GM18870 (cell line): Measurements from ENCODE around the gene SCN2B.
"Not testable (repeated sequence)": the region's sequence is repeated elsewhere in the genome, so short reads cannot be mapped to it uniquely, and the experiment has no call there.

Experiments
- ATAC-seq: cut with Tn5 transposase; IDR thresholded peaks from one replicate; pipeline ENCODE4 v1.9.1; 2021; ENCODE audit warnings: moderate library complexity; ENCODE audit not compliant: unreplicated experiment

SCN2B gene

GRCh38 chr11:118207079-118207478 lies 30.6 kb upstream of the SCN2B start:
- no peak for ATAC-seq

DNA sequence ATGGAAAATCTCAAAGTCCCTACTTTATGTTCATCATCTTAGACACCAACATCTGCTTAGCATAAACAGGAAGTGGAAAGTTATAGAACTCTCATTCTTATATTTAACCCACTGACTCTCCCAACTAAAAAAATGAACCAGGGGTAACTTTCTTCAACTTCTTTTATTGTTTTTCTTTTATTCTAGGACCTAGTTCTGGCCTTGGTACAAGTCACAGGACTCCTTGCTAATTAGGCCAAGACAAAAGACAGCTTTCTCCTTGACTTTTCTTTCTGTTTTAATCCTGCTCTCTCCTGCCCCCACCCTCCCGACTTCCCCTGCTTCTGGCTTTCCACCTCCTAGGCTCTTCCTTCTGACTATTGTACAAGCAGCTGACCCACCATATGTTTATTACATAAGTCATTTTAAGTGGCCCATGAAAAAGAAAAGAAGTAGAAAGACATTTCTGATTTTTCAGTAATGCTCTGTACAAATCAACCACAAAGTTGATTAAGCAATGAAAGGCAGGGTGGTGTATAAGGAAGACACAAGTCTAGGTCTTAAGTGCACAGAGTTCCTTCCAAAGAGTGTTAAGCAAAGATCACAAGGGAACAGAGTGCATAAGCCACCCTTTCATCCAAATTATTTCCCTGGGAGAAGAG lies 30.1 kb upstream of the SCN2B start:
- ATAC-seq, result no peak

GRCh38 chr11:118205606-118206378 lies 29.4 kb upstream of the SCN2B start:
- no peak for ATAC-seq

DNA sequence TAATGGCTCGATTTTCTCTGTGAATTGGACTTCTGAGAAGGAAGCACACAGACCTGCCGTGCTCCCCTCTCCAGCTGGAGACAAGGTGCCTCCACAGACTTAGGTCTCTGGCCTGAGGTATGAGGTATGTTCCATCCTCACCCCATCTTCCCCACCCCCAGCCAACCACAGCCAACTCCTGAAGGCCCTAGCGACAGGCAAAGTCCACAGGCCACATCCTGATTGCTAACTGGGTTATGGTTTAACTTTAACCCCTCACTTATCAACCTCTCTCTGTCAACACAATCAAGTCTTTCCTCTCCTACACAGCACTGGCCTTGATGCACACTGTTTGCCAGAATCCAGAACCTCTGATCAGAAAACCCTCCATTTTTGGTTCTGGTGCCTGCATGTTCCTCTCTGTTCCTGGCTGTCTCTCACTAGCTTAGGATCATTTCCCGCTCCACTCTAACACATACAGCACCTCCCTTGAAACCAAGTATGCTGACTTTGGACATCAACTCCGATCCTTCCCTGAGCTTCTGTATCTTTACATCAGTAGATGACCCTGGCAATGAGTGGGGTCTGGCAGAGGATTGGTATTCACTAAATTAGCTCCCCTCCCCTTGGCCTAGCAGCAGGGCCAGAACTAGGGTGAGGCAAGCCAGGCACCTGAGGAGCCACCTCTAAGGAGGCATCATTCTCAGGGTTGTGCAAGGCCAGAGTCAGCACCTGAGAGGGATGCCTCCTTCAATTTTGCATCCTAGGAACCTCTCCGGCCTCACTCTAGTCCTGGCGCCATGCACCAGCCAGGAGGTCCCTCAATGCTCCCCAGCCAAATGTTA lies 26.4 kb upstream of the SCN2B start:
- ATAC-seq, result no peak

- ATAC-seq, result no peak
Observed at GRCh38 chr11:118201966-118202365, 25.5 kb upstream of the SCN2B start.

GRCh38 chr11:118200901-118201680 lies 24.7 kb upstream of the SCN2B start:
- ATAC-seq, result no peak

DNA sequence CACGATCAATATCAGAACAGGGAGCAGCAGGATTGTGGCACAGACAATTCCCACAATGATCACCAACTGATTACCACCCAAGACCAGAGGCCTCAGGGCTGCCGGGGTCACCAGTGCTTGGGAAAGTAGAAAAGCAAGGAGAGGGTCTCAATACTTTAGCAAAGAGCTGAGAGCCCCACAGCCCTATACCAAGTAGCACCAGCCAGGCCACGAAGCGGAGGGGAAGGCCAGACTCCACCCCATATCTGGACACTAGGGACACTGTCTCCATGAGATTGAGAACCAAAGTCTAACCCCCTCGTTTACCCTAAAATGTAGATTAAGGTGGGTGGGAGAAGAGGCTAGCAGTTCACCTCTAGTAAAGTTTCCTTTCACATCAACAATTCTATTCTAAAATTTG lies 24.1 kb upstream of the SCN2B start:
- ATAC-seq, result no peak

GRCh38 chr11:118199135-118199534 lies 22.7 kb upstream of the SCN2B start:
- ATAC-seq, result no peak

GRCh38 chr11:118198370-118198769 lies 21.9 kb upstream of the SCN2B start:
- ATAC-seq, result no peak

DNA sequence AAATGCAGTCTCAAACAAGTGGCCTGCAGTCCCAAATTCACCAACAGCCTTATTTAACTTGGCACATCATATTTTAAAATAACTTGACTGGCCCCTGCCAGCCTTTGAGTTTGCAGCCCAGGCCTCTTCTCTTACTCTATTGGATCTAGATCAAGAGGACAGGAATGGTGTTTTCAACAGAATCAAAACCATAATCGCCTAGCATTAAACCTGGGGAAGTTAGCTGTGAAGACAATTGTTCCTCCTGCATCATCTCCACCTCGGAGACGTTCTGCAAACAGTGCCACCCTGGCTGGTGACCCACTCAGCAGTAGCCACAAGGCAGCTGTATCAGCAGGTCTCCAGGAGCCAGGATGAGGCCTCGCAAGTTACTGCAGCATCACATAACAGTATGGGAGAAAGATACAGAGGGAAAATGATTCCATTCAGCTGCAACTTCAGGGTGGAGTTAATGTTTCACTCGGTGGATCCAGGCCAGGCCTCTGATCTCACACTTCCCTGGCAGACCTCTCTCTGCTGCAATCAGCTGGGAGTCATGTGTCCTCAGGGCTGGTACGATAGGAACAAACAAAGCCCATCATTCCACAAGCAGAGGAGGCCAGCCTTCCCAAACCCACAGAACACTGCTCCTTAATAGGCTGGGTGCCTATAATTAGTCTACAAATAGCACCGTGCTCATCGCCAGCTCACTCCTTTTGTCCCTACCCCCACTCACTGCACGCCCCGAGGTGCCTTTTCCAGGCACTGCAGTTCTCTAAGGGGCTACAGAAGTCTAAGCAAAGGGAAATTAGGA lies 18.6 kb upstream of the SCN2B start:
- no peak for ATAC-seq

DNA sequence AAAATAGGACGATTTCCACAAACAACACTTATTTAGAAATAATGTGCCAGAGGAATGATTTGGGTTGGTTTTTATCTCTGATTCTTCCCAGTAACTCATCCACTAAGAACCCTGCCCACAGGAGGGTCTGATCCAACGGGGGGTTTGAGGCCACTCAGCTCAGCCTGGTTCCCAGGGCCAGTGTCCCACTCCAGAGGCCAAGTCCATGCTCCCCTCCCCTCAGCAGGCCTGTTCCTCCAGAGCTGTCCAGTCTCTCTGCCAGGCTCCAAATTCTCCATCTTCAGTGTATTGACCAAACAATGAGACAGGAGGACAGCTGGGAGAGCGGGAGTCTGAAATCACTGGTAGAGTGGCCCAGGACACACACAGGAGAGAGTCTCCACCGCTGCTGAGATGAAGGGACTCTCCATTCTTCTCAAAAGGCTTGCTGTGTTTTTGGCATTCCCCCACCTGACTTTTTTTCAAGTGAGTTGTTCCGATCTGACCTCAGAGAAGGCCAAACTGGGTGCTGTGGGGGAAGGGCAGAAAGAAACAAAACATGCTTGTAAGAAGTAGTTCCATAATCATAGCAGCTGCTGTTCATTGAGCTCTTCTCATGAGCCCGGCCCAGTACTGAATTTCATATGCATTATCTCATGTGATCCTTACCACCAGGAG lies 17.6 kb upstream of the SCN2B start:
- ATAC-seq, result no peak

DNA sequence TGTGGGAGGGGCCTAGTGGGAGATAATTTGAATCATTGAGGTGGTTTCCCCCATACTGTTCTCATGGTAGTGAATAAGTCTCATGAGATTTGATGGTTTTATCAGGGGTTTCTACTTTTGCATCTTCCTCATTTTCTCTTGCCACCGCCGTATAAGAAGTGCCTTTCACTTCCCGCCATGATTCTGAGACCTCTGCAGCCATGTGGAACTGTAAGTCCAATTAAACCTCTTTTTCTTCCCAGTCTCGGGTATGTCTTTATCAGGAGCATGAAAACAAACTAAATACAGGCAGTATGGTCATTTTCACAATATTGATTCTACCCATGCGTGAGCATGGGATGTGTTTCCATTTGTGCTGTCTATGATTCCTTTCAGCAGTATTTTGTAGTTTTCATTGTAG lies 16.4 kb upstream of the SCN2B start:
- not testable (repeated sequence) for ATAC-seq

DNA sequence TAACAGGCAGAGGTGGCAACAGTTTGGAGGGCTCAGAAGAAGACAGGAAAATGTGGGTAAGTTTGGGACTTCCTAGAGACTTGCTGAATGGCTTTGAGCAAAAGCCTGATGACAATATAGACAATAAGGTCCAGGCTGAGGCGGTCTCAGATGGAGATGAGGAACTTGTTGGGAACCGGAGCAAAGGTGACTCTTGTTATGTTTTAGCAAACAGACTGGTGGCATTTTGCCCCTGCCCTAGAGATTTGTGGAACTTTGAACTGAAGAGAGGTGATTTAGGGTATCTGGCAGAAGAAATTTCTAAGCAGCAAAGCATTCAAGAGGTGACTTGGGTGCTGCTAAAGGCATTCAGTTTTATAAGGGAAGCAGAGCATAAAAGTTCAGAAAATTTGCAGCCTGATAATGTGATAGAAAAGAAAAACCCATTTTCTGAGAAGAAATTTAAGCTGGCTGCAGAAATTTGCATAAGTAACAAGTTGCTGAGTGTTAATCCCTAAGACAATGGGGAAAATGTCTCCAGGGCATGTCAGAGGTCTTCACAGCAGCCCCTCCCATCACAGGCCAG lies 14.6 kb upstream of the SCN2B start:
- not testable (repeated sequence) for ATAC-seq

DNA sequence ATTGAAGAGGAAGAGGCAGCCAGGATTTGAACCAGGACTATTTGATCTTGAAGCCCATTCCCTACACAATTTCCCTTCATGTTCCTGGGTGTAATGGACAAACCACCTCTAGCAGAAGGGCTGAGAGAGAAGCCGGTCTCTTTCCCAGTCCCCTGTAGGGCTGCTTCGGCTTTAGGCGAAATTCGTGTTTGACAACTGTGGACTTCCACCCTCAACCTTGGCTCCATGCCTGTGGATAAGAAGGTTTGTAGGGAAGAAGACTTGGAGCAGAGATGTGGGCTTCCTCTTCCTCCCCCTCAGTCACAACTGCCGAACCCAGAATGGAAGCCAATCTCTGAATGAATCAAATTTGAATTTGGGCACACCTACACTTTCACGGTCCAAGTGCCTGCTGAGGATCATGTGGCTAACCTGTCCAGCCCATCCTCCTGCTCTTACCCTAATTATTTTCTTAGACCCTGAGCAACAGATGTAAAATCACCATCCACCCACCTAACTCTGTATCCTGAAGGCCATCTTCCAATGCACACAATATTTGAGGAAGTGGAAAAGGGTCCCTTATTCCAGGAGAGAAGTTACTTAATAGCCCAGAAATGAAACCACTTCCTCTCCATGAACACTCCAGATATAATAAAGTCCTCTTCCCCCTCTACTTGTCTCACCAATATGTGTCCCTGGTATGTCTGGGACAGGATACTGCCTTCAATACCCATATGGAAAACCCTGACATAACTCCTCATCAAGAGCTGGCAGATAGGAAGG lies 10.1 kb upstream of the SCN2B start:
- no peak for ATAC-seq

- ATAC-seq, result no peak
Observed at GRCh38 chr11:118184784-118185579, 8.5 kb upstream of the SCN2B start.

DNA sequence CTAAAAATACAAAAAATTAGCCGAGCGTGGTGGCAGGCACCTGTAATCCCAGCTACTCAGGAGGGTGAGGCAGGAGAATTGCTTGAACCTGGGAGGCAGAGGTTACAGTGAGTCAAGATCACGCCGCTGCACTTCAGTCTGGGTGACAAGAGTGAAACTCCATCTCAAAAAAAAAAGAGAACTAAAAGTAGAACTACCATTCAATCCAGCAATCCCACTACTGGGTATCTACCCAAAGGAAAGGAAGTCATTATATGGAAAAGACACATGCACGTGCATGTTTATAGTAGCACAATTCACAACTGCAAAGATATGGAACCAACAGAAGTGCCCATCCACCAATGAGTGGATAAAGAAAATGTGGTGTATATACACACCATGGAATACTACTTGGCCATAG lies 7.3 kb upstream of the SCN2B start:
- ATAC-seq, result not testable (repeated sequence)

- ATAC-seq, result no peak
Observed at GRCh38 chr11:118180300-118180703, 3.9 kb upstream of the SCN2B start.

DNA sequence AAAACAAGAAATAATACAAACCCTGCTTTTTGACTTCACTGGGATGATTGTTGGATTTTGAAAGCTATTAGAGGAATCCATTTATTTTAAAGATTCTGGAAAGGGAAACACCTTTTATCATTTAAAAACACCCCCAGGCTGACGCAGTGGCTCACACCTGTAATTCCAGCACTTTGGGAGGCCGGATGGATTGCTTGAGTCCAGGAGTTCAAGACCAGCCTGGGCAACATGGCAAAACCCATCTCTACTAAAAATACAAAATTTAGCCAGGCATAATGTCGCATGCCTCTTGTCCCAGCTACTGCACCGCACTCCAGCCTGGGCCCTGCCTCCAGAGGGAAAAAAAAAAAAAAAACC lies 317 bp upstream of the SCN2B start:
- no peak for ATAC-seq
